Measurements from ENCODE around the gene WNT1.

Gene WNT1

DNA sequence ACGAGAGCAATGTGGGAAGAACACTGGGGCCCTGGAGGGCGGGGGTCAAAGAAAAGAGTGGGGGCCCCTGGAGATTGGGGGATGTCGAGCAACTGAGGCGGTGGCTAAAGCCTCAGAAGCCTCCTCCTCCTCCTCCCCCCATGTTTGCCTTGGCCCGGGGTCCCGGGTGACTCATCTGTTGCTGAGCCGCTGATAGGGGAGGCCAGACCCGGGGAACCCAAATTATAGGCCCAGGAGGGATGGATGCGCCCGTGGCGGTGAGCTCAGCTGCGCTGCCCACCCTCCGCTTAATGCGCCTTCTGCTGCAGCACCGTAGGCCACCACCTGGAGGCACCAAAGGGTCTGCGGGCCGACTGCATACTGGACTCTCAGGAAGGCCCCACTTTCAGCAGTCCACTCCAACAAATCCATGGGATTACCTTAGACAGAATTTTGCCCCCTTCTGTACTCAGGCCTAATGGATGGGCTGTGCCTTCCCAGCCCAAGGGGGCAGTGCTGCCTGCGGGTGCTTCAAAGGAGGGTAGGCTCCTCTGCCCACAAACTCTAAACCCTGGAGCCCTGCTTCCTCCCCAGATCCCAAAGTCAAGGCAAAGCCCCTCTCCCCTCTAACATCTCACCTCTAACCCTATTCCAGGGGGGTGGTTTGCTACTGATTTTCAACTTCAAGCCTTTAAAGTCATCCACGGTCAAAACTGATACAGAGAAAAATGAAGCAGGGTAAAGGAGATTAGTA is 4.0 kb upstream of the WNT1 start:
- CTCF ChIA-PET, result interaction anchor here (0.9 to 40.7 kb wide), 6 partner anchors 12 to 121 kb away, joined by 3 to 1340 read pairs (median 10); partner anchors contain the start of genes ARF3, DDN and WNT1
- no peak for DNase-seq (ENCODE audit: low read depth, low spot score)
- no peak overlapping the region for H3K4me3 ChIP-seq (ENCODE audit: low read depth, low read length)
- POLR2A ChIA-PET, result no interaction called here
- TF ChIP-seq, protein P1, sequence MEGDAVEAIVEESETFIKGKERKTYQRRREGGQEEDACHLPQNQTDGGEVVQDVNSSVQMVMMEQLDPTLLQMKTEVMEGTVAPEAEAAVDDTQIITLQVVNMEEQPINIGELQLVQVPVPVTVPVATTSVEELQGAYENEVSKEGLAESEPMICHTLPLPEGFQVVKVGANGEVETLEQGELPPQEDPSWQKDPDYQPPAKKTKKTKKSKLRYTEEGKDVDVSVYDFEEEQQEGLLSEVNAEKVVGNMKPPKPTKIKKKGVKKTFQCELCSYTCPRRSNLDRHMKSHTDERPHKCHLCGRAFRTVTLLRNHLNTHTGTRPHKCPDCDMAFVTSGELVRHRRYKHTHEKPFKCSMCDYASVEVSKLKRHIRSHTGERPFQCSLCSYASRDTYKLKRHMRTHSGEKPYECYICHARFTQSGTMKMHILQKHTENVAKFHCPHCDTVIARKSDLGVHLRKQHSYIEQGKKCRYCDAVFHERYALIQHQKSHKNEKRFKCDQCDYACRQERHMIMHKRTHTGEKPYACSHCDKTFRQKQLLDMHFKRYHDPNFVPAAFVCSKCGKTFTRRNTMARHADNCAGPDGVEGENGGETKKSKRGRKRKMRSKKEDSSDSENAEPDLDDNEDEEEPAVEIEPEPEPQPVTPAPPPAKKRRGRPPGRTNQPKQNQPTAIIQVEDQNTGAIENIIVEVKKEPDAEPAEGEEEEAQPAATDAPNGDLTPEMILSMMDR (IDR thresholded peaks at IDR 0.05; ENCODE audit: insufficient read depth, low read length, missing control alignments), result peak; percentile 88

GRCh38 chr12:48977290-48978281 is 536 bp upstream of the WNT1 start:
- no peak for DNase-seq (ENCODE audit: low read depth, low spot score)
- no peak overlapping the region for H3K4me3 ChIP-seq (ENCODE audit: low read depth, low read length)
- ChIA-PET POLR2A (no interaction called here), CTCF (interaction anchor here (0.6 to 40.7 kb wide), 18 partner anchors 6 to 125 kb away, joined by 3 to 1340 read pairs (median 5); partner anchors contain the start of genes ARF3, DDN, DDX23 and RND1)
- TF ChIP-seq, protein P1 (IDR thresholded peaks at IDR 0.05; ENCODE audit: insufficient read depth, low read length, missing control alignments), result peak; percentile 92

GRCh38 chr12:48978741-48979601 is 849 bp downstream of the WNT1 start:
- H3K4me3 ChIP-seq (ENCODE audit: low read depth, low read length), result no peak overlapping the region
- TF ChIP-seq, protein P1 (IDR thresholded peaks at IDR 0.05; ENCODE audit: insufficient read depth, low read length, missing control alignments), result no peak
- ChIA-PET CTCF (interaction anchor here (0.9 to 40.7 kb wide), 11 partner anchors 8 to 126 kb away, joined by 3 to 1340 read pairs (median 5); partner anchors contain the start of genes ARF3, DDN, DDX23 and WNT1), POLR2A (no interaction called here)
- no peak for DNase-seq (ENCODE audit: low read depth, low spot score)

DNA sequence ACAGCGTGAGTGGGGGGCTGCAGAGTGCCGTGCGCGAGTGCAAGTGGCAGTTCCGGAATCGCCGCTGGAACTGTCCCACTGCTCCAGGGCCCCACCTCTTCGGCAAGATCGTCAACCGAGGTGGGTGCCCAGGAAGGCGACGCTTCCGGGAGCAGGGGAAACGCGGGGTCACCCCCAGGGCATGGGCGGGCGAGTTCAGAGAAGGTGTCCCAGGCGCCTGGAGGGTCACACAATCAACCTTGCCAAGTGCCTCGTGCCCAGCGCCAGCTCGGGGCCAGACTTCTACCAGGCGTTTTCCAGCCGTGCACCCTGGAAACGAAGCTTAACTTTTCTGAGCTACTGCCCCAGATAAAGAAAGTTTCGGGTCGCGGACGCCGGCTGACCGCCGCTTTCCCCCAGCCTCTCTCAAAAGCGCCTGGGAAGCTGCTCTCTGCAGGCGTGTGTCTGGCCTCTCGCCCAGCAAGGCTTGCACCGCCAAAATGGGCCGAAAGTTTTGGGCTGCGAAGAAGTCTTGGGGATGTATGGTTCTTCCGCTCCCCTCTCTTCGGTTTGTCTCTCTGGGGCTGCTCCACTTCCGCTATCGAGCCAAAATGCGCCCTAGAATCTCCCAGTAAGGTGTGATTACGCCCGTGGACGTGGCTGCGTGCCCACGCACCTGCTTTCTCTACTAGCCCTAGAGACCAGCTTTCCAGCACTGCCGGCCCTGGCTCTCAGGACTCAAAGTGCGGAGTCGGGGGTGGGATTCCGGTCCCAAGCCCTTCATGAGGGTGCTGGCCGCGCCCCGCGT is 1.7 kb downstream of the WNT1 start:
- POLR2A ChIA-PET, result interaction anchor here (0.6 kb wide), 1 partner anchor 279 kb away, joined by 3 read pairs; no protein-coding TSS in a partner anchor
- TF ChIP-seq, protein P1 (IDR thresholded peaks at IDR 0.05; ENCODE audit: insufficient read depth, low read length, missing control alignments), result no peak
- DNase-seq (ENCODE audit: low read depth, low spot score), result no peak
- CTCF ChIA-PET, result interaction anchor here (1.3 to 40.7 kb wide), 6 partner anchors 9 to 127 kb away, joined by 3 to 1340 read pairs (median 26); partner anchors contain the start of genes ARF3, DDN, DDX23 and WNT1
- no peak overlapping the region; the same call in 1 of the 2 replicates for H3K4me3 ChIP-seq (ENCODE audit: low read depth, low read length)

- DNase-seq (ENCODE audit: low read depth, low spot score), result no peak
- H3K4me3 ChIP-seq (ENCODE audit: low read depth, low read length), result no peak overlapping the region
- TF ChIP-seq, protein P1 (IDR thresholded peaks at IDR 0.05; ENCODE audit: insufficient read depth, low read length, missing control alignments), result peak; percentile 26
- POLR2A ChIA-PET, result interaction anchor here (0.6 kb wide), 1 partner anchor 278 kb away, joined by 3 read pairs; no protein-coding TSS in a partner anchor
- CTCF ChIA-PET, result interaction anchor here (1.3 to 40.7 kb wide), 6 partner anchors 9 to 128 kb away, joined by 3 to 1340 read pairs (median 26); partner anchors contain the start of genes ARF3, DDN, DDX23 and PRKAG1
Measured at GRCh38 chr12:48980389-48980952, 2.3 kb downstream of the WNT1 start.

Measured in AG04449 (cell line).